GM13977 (cell line): ENCODE results near the gene HDGFL1.

Source experiments
- DNase-seq: peaks from one replicate; pipeline ENCODE4 v3.0.0; 2012; ENCODE audit warnings: low spot score
- in situ Hi-C: fragments of 300-500 bp; cut with MboI; formaldehyde crosslinking; loops from one replicate; pipeline ENCODE4 v1.12.0; 2022; ENCODE audit warnings: low sequenced_read_pairs, low pct_unique_long_range_greater_than_20kb, mixed read lengths, inconsistent platforms; ENCODE audit not compliant: unreplicated experiment
- TF ChIP-seq, protein P1 (sequence below): IDR thresholded peaks from 2 replicates; pipeline ENCODE4 v1.5.1; 2012; ENCODE audit warnings: mild to moderate bottlenecking, control low read depth; ENCODE audit not compliant: insufficient read depth; ENCODE audit errors: extremely low read depth, missing control alignments

The HDGFL1 gene

DNA sequence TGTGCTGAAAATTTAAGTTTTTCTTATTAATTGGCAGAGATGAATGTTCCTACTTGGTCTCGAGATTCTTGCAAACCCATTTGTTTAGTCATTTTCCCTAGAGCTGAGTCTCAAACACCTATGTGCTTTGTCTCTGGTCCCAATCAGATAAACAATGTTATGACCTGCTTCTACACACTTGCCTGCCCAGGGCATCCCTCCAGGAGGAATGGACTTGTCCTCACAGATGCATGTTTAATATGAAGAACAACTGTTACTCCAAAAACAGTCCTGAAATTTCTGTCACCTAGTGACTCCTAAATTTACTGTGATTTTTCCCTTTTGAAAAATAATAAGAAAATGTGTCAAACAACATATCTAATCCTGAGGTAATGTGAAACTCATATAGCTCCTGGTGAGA lies 43.7 kb downstream of the HDGFL1 start:
- DNase-seq: no peak
- in situ Hi-C loops: no loop called here
- TF ChIP-seq, protein P1, sequence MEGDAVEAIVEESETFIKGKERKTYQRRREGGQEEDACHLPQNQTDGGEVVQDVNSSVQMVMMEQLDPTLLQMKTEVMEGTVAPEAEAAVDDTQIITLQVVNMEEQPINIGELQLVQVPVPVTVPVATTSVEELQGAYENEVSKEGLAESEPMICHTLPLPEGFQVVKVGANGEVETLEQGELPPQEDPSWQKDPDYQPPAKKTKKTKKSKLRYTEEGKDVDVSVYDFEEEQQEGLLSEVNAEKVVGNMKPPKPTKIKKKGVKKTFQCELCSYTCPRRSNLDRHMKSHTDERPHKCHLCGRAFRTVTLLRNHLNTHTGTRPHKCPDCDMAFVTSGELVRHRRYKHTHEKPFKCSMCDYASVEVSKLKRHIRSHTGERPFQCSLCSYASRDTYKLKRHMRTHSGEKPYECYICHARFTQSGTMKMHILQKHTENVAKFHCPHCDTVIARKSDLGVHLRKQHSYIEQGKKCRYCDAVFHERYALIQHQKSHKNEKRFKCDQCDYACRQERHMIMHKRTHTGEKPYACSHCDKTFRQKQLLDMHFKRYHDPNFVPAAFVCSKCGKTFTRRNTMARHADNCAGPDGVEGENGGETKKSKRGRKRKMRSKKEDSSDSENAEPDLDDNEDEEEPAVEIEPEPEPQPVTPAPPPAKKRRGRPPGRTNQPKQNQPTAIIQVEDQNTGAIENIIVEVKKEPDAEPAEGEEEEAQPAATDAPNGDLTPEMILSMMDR: no peak

DNA sequence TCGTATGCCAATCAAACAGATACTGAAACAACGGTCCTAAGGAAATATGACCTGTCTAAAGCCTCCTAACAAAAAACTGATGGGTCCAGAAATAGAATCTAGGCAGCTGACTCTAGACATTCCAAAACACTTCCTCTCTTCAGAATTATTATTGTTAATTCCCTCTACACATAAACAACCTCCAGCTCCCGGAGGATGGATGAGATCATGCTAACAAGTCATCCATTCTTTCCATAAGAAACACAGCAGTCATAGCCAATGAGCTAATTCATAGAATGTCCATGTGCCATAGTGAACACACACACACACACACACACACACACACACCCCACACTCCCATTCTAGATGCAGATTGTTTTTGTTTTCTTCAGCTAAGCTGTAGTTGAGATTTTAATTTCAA lies 44.3 kb downstream of the HDGFL1 start:
- in situ Hi-C loops: no loop called here
- TF ChIP-seq, protein P1: no peak
- no peak for DNase-seq

- in situ Hi-C loops: no loop called here
- TF ChIP-seq, protein P1: no peak
- DNase-seq: no peak
Observed at GRCh38 chr6:22614547-22614946, 45.2 kb downstream of the HDGFL1 start.

GRCh38 chr6:22621028-22621427 lies 51.7 kb downstream of the HDGFL1 start:
- DNase-seq: no peak
- TF ChIP-seq, protein P1: no peak
- in situ Hi-C loops: no loop called here
